Mucosa of descending colon (tissue), 3 donors: Measurements from ENCODE around the gene KIRREL3. TPM values are rescaled to one million over a fixed set of nuclear protein-coding genes. Genes with fewer than 3 reads are reported as not detected.

Experiments used
- ATAC-seq: fragments of 200-7000 bp; cut with Tn5 transposase; one replicate; pipeline ENCODE4 v1.9.1; 2020; ENCODE audit warnings: mild to moderate bottlenecking, moderate library complexity
- DNase-seq, 3 donors: peaks; one replicate each; pipeline ENCODE4 v3.0.0-alpha.2; 2020
- H3K36me3 ChIP-seq: fragments of 200-600 bp; one replicate; pipeline ENCODE4 v1.8.0; 2021; ENCODE audit warnings: low read depth, mild to moderate bottlenecking
- H3K4me1 ChIP-seq: fragments of 200-600 bp; one replicate; pipeline ENCODE4 v1.8.0; 2021; ENCODE audit warnings: low read depth, mild to moderate bottlenecking
- H3K4me3 ChIP-seq: fragments of 200-600 bp; one replicate; pipeline ENCODE4 v1.8.0; 2021; ENCODE audit warnings: mild to moderate bottlenecking
- H3K9me3 ChIP-seq: fragments of 200-600 bp; one replicate; pipeline ENCODE4 v1.8.0; 2021; ENCODE audit warnings: mild to moderate bottlenecking
- intact Hi-C, 2 donors: fragments of 100-400 bp; cut with DNase I in 1 of 2; cut with micrococcal nuclease in 1 of 2; formaldehyde crosslinking; loops; one replicate each; pipeline versions ENCODE4 v1.11.0 to v1.11.1; 2022; cut with DNase I, micrococcal nuclease
- total RNA-seq, 3 donors: library from RNA; stranded (reverse); fragmentation: NEBNext Ultra II Directional in 2 of 3; extraction: Animal tissue kit (Norgen Biotek cat#: 25700) in 2 of 3; gene quantifications; one replicate each; pipeline versions ENCODE4 v1.2.1 to v1.2.4, GENCODE V29; 2021 to 2023
- TF ChIP-seq, protein P1 (sequence below): fragments of 200-600 bp; IDR thresholded peaks from one replicate; pipeline ENCODE4 v1.8.0; 2022; ENCODE audit warnings: antibody characterized with exemption, mild to moderate bottlenecking
- donor health status: DM: no; HTN: no; CAD: no; lungs with moderate emphysema.
- donor health status: DM: no; HTN: no; CAD: no.
- donor health status: DM: no; HTN: yes; CAD: no.

The KIRREL3 gene
- total RNA-seq, 3 donors from 2014 or later = 0.23 to 2.4 (median 0.70) TPM

DNA sequence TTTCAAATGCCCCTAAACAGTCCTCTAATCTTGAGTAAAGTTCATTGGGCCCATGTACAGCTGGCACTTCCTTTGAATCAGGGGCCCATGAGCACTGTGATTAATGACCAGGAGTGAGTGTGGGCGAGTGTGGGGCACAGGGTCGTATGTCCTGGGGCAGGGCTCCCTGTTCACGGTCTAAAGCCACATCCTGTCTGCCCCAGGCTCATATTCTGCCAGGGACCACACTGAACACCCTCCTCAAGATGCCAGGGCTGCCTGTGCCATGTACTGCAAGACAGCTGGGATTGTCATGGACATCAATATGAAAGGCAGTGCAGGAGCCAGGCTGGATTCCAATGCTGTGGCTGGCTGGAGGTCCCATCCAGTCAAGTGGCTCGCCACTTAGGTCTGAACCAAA, 130.5 kb downstream of the KIRREL3 start:
- Histone ChIP-seq H3K36me3 (no peaks in the 10 kb centered on the region), H3K4me3 (no peak overlapping the region), H3K4me1 (no peaks in the 10 kb centered on the region), H3K9me3 (no peaks in the 10 kb centered on the region)
- DNase-seq (no peak), ATAC-seq (no peak)
- TF ChIP-seq, protein P1, sequence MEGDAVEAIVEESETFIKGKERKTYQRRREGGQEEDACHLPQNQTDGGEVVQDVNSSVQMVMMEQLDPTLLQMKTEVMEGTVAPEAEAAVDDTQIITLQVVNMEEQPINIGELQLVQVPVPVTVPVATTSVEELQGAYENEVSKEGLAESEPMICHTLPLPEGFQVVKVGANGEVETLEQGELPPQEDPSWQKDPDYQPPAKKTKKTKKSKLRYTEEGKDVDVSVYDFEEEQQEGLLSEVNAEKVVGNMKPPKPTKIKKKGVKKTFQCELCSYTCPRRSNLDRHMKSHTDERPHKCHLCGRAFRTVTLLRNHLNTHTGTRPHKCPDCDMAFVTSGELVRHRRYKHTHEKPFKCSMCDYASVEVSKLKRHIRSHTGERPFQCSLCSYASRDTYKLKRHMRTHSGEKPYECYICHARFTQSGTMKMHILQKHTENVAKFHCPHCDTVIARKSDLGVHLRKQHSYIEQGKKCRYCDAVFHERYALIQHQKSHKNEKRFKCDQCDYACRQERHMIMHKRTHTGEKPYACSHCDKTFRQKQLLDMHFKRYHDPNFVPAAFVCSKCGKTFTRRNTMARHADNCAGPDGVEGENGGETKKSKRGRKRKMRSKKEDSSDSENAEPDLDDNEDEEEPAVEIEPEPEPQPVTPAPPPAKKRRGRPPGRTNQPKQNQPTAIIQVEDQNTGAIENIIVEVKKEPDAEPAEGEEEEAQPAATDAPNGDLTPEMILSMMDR = no peak
- intact Hi-C loops = no loop called here

DNA sequence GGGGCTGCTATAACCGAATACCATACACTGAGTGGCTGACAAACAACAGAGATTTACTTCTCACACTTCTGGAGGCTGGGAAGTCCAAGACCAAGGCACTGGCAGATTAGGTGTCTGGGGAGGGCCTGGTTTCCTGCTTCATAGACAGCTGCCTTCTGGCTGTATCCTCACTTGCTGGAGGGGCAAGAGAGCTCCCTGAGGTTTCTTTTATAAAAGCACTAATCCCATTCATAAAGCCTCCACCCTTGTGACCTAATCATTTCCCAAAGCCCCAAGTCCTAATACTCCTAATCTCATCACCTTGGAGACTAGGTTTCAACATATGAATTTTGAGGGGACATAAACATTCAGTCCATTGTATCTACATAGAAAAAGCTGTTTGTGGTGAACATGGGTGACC, 131.8 kb downstream of the KIRREL3 start:
- DNase-seq (no peak), ATAC-seq (no peak)
- no peaks in the 10 kb centered on the region for H3K9me3 ChIP-seq
- H3K4me1 ChIP-seq = no peaks in the 10 kb centered on the region
- no peak overlapping the region for H3K4me3 ChIP-seq
- TF ChIP-seq, protein P1 = no peak
- no peaks in the 10 kb centered on the region for H3K36me3 ChIP-seq
- intact Hi-C loops = no loop called here

DNA sequence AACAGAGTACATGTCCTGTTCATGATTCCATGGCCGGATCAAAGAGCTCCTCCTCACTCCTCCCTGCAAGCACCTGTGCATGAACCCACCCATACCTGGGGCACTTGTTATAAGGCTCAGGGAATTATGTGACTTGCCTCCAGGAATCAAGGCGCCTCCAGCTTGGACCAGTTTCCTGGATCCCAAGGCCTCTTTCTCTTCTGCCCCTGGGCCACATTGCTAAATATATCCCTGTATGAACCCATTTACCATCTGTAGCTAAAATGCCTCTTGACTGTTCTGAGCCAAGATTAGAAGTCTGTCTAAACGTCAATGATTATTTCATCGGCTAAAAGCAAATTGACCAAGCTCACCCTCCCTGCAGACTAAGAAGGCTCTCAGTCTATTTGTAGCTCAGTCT, 135.6 kb downstream of the KIRREL3 start:
- TF ChIP-seq, protein P1 = no peak
- intact Hi-C loops = no loop called here
- H3K4me1 ChIP-seq = no peaks in the 10 kb centered on the region
- no peaks in the 10 kb centered on the region for H3K9me3 ChIP-seq
- DNase-seq = no peak
- no peak for ATAC-seq
- no peaks in the 10 kb centered on the region for H3K36me3 ChIP-seq
- no peak overlapping the region for H3K4me3 ChIP-seq

DNA sequence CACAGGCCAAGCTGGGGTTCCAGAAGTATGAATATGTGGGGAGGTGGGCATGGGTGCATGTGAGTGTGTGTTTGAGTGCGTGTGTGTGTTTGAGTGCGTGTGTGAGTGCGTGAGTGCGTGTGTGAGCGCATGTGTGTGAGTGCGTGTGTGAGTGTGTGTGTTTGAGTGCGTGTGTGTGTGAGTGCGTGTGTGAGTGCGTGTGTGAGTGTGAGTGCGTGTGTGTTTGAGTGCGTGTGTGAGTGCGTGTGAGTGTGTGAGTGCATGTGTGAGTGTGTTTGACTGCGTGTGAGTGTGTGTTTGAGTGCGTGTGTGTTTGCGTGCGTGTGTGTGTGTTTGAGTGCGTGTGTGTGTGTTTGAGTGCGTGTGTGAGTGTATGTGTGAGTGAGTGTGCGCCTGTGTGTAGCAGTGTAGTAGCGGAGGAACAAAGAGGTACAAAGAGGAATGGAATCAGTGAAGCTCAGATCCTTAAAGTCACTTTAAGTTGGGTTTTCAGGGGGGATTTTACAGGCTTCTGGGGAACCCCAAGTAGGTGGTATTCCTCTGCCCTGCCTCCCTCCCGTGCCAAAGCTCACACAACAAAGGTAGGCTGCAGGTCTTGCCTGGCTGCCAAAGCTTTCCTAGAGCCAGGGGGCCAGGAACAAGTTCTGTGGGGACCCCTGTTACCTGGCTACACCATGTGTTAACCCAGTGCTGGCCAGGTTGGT, 137.1 kb downstream of the KIRREL3 start:
- intact Hi-C loops = no loop called here
- Histone ChIP-seq H3K36me3 (no peaks in the 10 kb centered on the region), H3K9me3 (no peaks in the 10 kb centered on the region), H3K4me1 (no peaks in the 10 kb centered on the region), H3K4me3 (no peak overlapping the region)
- DNase-seq = no peak
- TF ChIP-seq, protein P1 = no peak
- ATAC-seq = no peak

DNA sequence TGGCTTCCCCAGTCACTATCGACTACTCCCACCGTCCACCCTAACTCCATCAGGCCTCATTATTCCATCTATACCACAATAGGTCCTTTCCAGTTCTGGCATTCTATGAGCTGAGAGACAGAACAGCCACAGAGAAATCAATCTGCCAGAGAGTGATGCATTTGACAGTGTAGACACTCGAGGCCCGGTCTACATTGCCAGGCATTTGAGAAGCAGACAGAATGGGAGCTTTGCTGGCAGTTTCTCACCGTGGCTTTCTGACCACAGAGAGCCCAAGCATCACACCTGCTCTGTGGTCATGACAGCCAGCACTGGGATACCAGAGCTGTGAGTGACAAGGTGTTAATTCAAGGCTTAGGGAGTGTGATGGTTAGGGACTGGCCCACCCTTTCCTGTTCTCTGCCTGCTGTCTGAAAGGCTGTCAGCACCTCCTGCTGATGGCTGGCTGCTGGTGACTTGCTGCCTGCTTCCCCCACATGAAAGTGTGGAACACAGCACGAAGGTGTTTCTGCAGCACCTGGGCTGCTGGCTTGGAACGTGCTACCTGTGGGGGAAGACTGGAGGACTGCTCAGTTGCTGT, 137.8 kb downstream of the KIRREL3 start:
- intact Hi-C loops = no loop called here
- ATAC-seq (no peak), DNase-seq (no peak)
- H3K36me3 ChIP-seq = no peaks in the 10 kb centered on the region
- no peak overlapping the region for H3K4me3 ChIP-seq
- no peaks in the 10 kb centered on the region for H3K9me3 ChIP-seq
- TF ChIP-seq, protein P1 = no peak
- no peaks in the 10 kb centered on the region for H3K4me1 ChIP-seq
